ENCODE measurements around the gene RBM15B. TPM values are rescaled to one million over a fixed set of nuclear protein-coding genes. Genes with fewer than 3 reads are reported as not detected.

The RBM15B gene
- total RNA-seq, 1 experiment from 2014 or later, result 30.9 TPM

- Histone ChIP-seq H3K4me3 (ENCODE audit: low read depth in 2 of 2, low read length in 2 of 2) (no peak overlapping the region), H3K9me3 (ENCODE audit: control insufficient read depth, insufficient read depth, low read depth, low read length) (no peaks in the 10 kb centered on the region), H3K4me1 (ENCODE audit: control insufficient read depth, insufficient read depth, low read length) (peaks cover 33% of the 10 kb centered on the region), H3K36me3 (ENCODE audit: control insufficient read depth, insufficient read depth, low read length) (peaks cover 10% of the 10 kb centered on the region), H3K27ac (ENCODE audit: low read length) (no peak overlapping the region), H3K27me3 (ENCODE audit: control insufficient read depth, insufficient read depth, low read length) (no peaks in the 10 kb centered on the region)
- CTCF ChIA-PET, result interaction anchor here (0.6 kb wide), 1 partner anchor 50 kb away, joined by 3 read pairs; no protein-coding TSS in a partner anchor
- no TSS peak for BruUV-seq (replicated peaks)
- intact Hi-C loops (cut with micrococcal nuclease; ENCODE audit: unreplicated experiment) (no loop called here), in situ Hi-C loops (cut with HindIII; ENCODE audit: low pct_unique_long_range_greater_than_20kb, low sequenced_read_pairs) (no loop called here)
- POLR2A ChIA-PET, result interaction anchor here (0.6 kb wide), 1 partner anchor 728 kb away, joined by 3 read pairs; no protein-coding TSS in a partner anchor
- DNase-seq (ENCODE audit: low read depth, low spot score), result peak; percentile 10
- ATAC-seq, result no peak
- TF ChIP-seq CTCF (IDR thresholded peaks at IDR 0.05) (peak; percentile 89), TCF7L2 (IDR thresholded peaks at IDR 0.05; ENCODE audit: low read depth, low read length) (no peak)
Observed at GRCh38 chr3:51389423-51390183, 1.5 kb upstream of the RBM15B start.

- peak; percentile 39 for ATAC-seq
- ChIA-PET CTCF (no interaction called here), POLR2A (no interaction called here)
- intact Hi-C loops (cut with micrococcal nuclease; ENCODE audit: unreplicated experiment) (no loop called here), in situ Hi-C loops (cut with HindIII; ENCODE audit: low pct_unique_long_range_greater_than_20kb, low sequenced_read_pairs) (no loop called here)
- DNase-seq (ENCODE audit: low read depth, low spot score), result no peak
- Histone ChIP-seq H3K9me3 (ENCODE audit: control insufficient read depth, insufficient read depth, low read depth, low read length) (no peaks in the 10 kb centered on the region), H3K4me1 (ENCODE audit: control insufficient read depth, insufficient read depth, low read length) (peaks cover 33% of the 10 kb centered on the region), H3K27me3 (ENCODE audit: control insufficient read depth, insufficient read depth, low read length) (no peaks in the 10 kb centered on the region), H3K4me3 (ENCODE audit: low read depth in 2 of 2, low read length in 2 of 2) (peak overlapping the region; percentile 26 to 47), H3K36me3 (ENCODE audit: control insufficient read depth, insufficient read depth, low read length) (peaks cover 14% of the 10 kb centered on the region), H3K27ac (ENCODE audit: low read length) (peak overlapping the region; percentile 77)
- TF ChIP-seq SIN3A (IDR thresholded peaks at IDR 0.05; ENCODE audit: borderline replicate concordance, insufficient read depth, low read depth, low read length), result no peak
- TF ChIP-seq REST (IDR thresholded peaks at IDR 0.05; ENCODE audit: insufficient read depth in 1 of 2, low read depth in 2 of 2, low read length in 1 of 2), result no peak
- TF ChIP-seq POLR2AphosphoS5 (IDR thresholded peaks at IDR 0.05; ENCODE audit: low read depth, low read length), result no peak
- TF ChIP-seq TCF7L2 (IDR thresholded peaks at IDR 0.05; ENCODE audit: low read depth, low read length), result no peak
- TF ChIP-seq CTCF (IDR thresholded peaks at IDR 0.05), result no peak
- no TSS peak for BruUV-seq (replicated peaks)
Observed at GRCh38 chr3:51390246-51391074, 625 bp upstream of the RBM15B start.

Data from Panc1 (cell line).